ENCODE results near the gene LILRB5.
A peak's percentile ranks its signal among the peaks of the same experiment; 100 is the strongest.
"Not testable (repeated sequence)": the region's sequence is repeated elsewhere in the genome, so short reads cannot be mapped to it uniquely, and the experiment has no call there.

LILRB5 gene

GRCh38 chr19:54274516-54274915 lies 17.4 kb upstream of the LILRB5 start:
- not testable (repeated sequence) for DNase-seq

- no peak for DNase-seq
These were observed 16.7 kb upstream of the LILRB5 start for GRCh38 chr19:54273821-54274220.

- DNase-seq, result not testable (repeated sequence)
These were observed 15.1 kb upstream of the LILRB5 start for GRCh38 chr19:54272181-54272580.

- DNase-seq, result not testable (repeated sequence)
These were observed 14.5 kb upstream of the LILRB5 start for GRCh38 chr19:54271587-54271986.

- DNase-seq, result no peak
These were observed 14.0 kb upstream of the LILRB5 start for GRCh38 chr19:54271106-54271505.

GRCh38 chr19:54268936-54269335 lies 11.9 kb upstream of the LILRB5 start:
- DNase-seq, result no peak

GRCh38 chr19:54266133-54266532 lies 9.1 kb upstream of the LILRB5 start:
- DNase-seq, result peak; percentile 86

- DNase-seq, result no peak
These were observed 5.4 kb upstream of the LILRB5 start for GRCh38 chr19:54262470-54262869.

GRCh38 chr19:54262066-54262465 lies 5.0 kb upstream of the LILRB5 start:
- DNase-seq, result no peak

GRCh38 chr19:54256250-54257115 lies 590 bp downstream of the LILRB5 start:
- no peak for DNase-seq

GRCh38 chr19:54255105-54255775 lies 1.8 kb downstream of the LILRB5 start:
- DNase-seq, result no peak

- DNase-seq, result no peak
These were observed 2.7 kb downstream of the LILRB5 start for GRCh38 chr19:54254195-54254906.

- DNase-seq, result no peak
These were observed 3.5 kb downstream of the LILRB5 start for GRCh38 chr19:54253331-54254194.

- no peak for DNase-seq
These were observed 4.2 kb downstream of the LILRB5 start for GRCh38 chr19:54252845-54253244.

- no peak for DNase-seq
These were observed 4.8 kb downstream of the LILRB5 start for GRCh38 chr19:54252243-54252642.

GRCh38 chr19:54248016-54248601 lies 9.0 kb downstream of the LILRB5 start:
- no peak for DNase-seq

- DNase-seq, result no peak
These were observed 9.8 kb downstream of the LILRB5 start for GRCh38 chr19:54247106-54247930.

- DNase-seq, result no peak
These were observed 11.1 kb downstream of the LILRB5 start for GRCh38 chr19:54245936-54246335.

- DNase-seq, result not testable (repeated sequence)
These were observed 13.3 kb downstream of the LILRB5 start for GRCh38 chr19:54243809-54244208.

GRCh38 chr19:54242646-54243045 lies 14.4 kb downstream of the LILRB5 start, which contains the start of gene LILRA6:
TSS of gene LILRA6 (minus strand) at chr19:54242790.
- DNase-seq, result not testable (repeated sequence)

GRCh38 chr19:54242234-54242633 lies 14.8 kb downstream of the LILRB5 start:
- DNase-seq, result not testable (repeated sequence)
